T-cell (primary cell): Measurements from ENCODE around the gene UBE2D2. TPM values are rescaled to one million over a fixed set of nuclear protein-coding genes. Genes with fewer than 3 reads are reported as not detected.

Source experiments
- ATAC-seq, 4 experiments: fragments of 200-7000 bp in 3 of 4; fragments of 150-1000 bp in 1 of 4; cut with Tn5 transposase; replicated peaks in 1 of 4; 1 replicate in 3 of 4; 2 replicates in 1 of 4; pipeline ENCODE4 v1.10.0; 2021; ENCODE audit warnings: moderate library complexity in 3 of 4, mild to moderate bottlenecking in 2 of 4, moderate number of reproducible peaks in 1 of 4
- CTCF ChIA-PET, 2 donors: fragments of 300-600 bp; sonication (Branson Sonifier 250); formaldehyde crosslinking; loops; one replicate each; lab custom pipeline; 2022; ENCODE audit warnings: antibody characterized with exemption in 2 of 2; lab: Charles Lee
- POLR2A ChIA-PET, 2 donors: fragments of 300-600 bp; sonication (Branson Sonifier 250); formaldehyde crosslinking; loops; one replicate each; lab custom pipeline; 2022; ENCODE audit warnings: antibody characterized with exemption in 2 of 2; lab: Charles Lee
- DNase-seq, 35 experiments: peaks; one replicate each; pipeline versions ENCODE4 v3.0.0 to v3.0.0-alpha.2; 2013 to 2023
- H3K27ac ChIP-seq: one replicate; pipeline ENCODE4 v1.5.1; 2013; ENCODE audit warnings: low read length
- H3K27me3 ChIP-seq, 2 experiments: replicated peaks in 1 of 2; 1 replicate in 1 of 2; 2 replicates in 1 of 2; pipeline versions ENCODE4 v1.6.1 to v1.7.0; 2013; ENCODE audit warnings: low read length in 1 of 2, mixed read lengths in 1 of 2; ENCODE audit not compliant: control insufficient read depth in 2 of 2, insufficient read depth in 2 of 2; ENCODE audit errors: extremely low read depth in 1 of 2
- H3K36me3 ChIP-seq, 2 donors: 1 replicate in 1 of 2; 2 replicates in 1 of 2; pipeline versions ENCODE4 v1.6.1 to v1.7.0; 2013; ENCODE audit warnings: low read length in 1 of 2; ENCODE audit not compliant: control insufficient read depth in 2 of 2, insufficient read depth in 1 of 2; ENCODE audit errors: extremely low read depth in 1 of 2
- H3K4me1 ChIP-seq, 2 experiments: 1 replicate in 1 of 2; 2 replicates in 1 of 2; pipeline versions ENCODE4 v1.6.1 to v1.7.0; 2013; ENCODE audit warnings: low read length in 2 of 2, mixed read lengths in 1 of 2; ENCODE audit not compliant: insufficient read depth in 2 of 2, control insufficient read depth in 1 of 2; ENCODE audit errors: extremely low read depth in 1 of 2
- H3K4me3 ChIP-seq, 2 donors: 1 replicate in 1 of 2; 2 replicates in 1 of 2; pipeline versions ENCODE4 v1.5.1 to v1.7.0; 2013; ENCODE audit warnings: mild to moderate bottlenecking in 2 of 2, low read length in 1 of 2, moderate library complexity in 1 of 2; ENCODE audit not compliant: control insufficient read depth in 1 of 2; ENCODE audit errors: extremely low read depth in 1 of 2
- H3K9me3 ChIP-seq: 2 replicates; pipeline ENCODE4 v1.7.0; 2013
- H3K27ac Mint-ChIP-seq, 2 donors: one replicate each; pipeline ENCODE4 v1.8.0; 2020 to 2021; ENCODE audit warnings: mild to moderate bottlenecking in 2 of 2, mixed read lengths in 2 of 2
- H3K27me3 Mint-ChIP-seq, 2 donors: one replicate each; pipeline ENCODE4 v1.8.0; 2021 to 2022; ENCODE audit warnings: mixed read lengths in 2 of 2
- H3K36me3 Mint-ChIP-seq: one replicate; pipeline ENCODE4 v1.8.0; 2021; ENCODE audit warnings: mixed read lengths
- H3K4me1 Mint-ChIP-seq, 3 donors: one replicate each; pipeline ENCODE4 v1.8.0; 2020 to 2022; ENCODE audit warnings: mixed read lengths in 3 of 3, mild to moderate bottlenecking in 1 of 3
- H3K4me3 Mint-ChIP-seq, 3 donors: one replicate each; pipeline ENCODE4 v1.8.0; 2020 to 2022; ENCODE audit warnings: mild to moderate bottlenecking in 3 of 3, mixed read lengths in 3 of 3, moderate library complexity in 3 of 3
- H3K9me3 Mint-ChIP-seq, 3 donors: one replicate each; pipeline ENCODE4 v1.8.0; 2020 to 2022; ENCODE audit warnings: mixed read lengths in 3 of 3
- WGBS: methylation state at CpG from one replicate; pipeline ENCODE4 v1.1.5; 2013; ENCODE audit warnings: missing lambda C conversion rate; ENCODE audit not compliant: insufficient coverage; 5-methylcytosine and 5-hydroxymethylcytosine counted together
- total RNA-seq, 35 experiments: library from RNA in 6 of 35; stranded (reverse) in 6 of 35; fragments of 120-200 nt in 1 of 35; gene quantifications; one replicate each; pipeline versions ENCODE4 v1.2.1 to v1.2.4 and lab custom pipeline; 2013 to 2026

UBE2D2 gene
- total RNA-seq, 5 donors from 2014 or later (not counting 1 experiment from before 2014, with no cell fraction given) = 138 to 176 (median 152) TPM

GRCh38 chr5:139675213-139675612, 114.1 kb downstream of the UBE2D2 start:
- Mint-ChIP-seq H3K27ac (no peak overlapping the region), H3K4me1 (peaks cover 6 to 19% (median 9%) of the 10 kb centered on the region in 3 donors), H3K27me3 (no peaks in the 10 kb centered on the region), H3K9me3 (no peaks in the 10 kb centered on the region), H3K36me3 (peaks cover 3% of the 10 kb centered on the region), H3K4me3 (no peak overlapping the region)
- DNase-seq (no peak), ATAC-seq (no peak)
- no peaks in the 10 kb centered on the region for H3K9me3 ChIP-seq
- 87% methylated on average over 4 of the region's 4 CpGs for WGBS
- ChIA-PET CTCF (no interaction called here), POLR2A (no interaction called here)
- H3K4me1 ChIP-seq = peaks cover 9 to 22% of the 10 kb centered on the region in 2 experiments
- H3K27me3 ChIP-seq = peaks cover 0 to 12% of the 10 kb centered on the region in 2 experiments
- no peaks in the 10 kb centered on the region for H3K36me3 ChIP-seq
- no peak overlapping the region for H3K27ac ChIP-seq
- no peak overlapping the region for H3K4me3 ChIP-seq

GRCh38 chr5:139675825-139676224, 114.7 kb downstream of the UBE2D2 start:
- peaks cover under 1 to 13% (median 3%) of the 10 kb centered on the region in 3 donors for H3K4me1 Mint-ChIP-seq
- no peak for DNase-seq
- ChIA-PET CTCF (no interaction called here), POLR2A (no interaction called here)
- no peak overlapping the region for H3K27ac Mint-ChIP-seq
- H3K9me3 ChIP-seq = no peaks in the 10 kb centered on the region
- H3K4me3 ChIP-seq = no peak overlapping the region
- H3K9me3 Mint-ChIP-seq = no peaks in the 10 kb centered on the region
- H3K36me3 Mint-ChIP-seq = peaks cover 5% of the 10 kb centered on the region
- no peaks in the 10 kb centered on the region for H3K36me3 ChIP-seq
- H3K27me3 ChIP-seq = peaks cover 0 to 8% of the 10 kb centered on the region in 2 experiments
- ATAC-seq = no peak
- 58% methylated on average over 4 of the region's 4 CpGs for WGBS
- H3K4me1 ChIP-seq = peaks cover 2 to 16% of the 10 kb centered on the region in 2 experiments
- H3K4me3 Mint-ChIP-seq = no peak overlapping the region
- no peaks in the 10 kb centered on the region for H3K27me3 Mint-ChIP-seq
- H3K27ac ChIP-seq = no peak overlapping the region

- H3K9me3 ChIP-seq = no peaks in the 10 kb centered on the region
- WGBS = 72% methylated on average over 2 of the region's 3 CpGs
- no peak overlapping the region for H3K27ac Mint-ChIP-seq
- DNase-seq (no peak), ATAC-seq (no peak)
- H3K4me1 Mint-ChIP-seq = peaks cover 0 to 13% (median 2%) of the 10 kb centered on the region in 3 donors
- peaks cover 5% of the 10 kb centered on the region for H3K36me3 Mint-ChIP-seq
- no peaks in the 10 kb centered on the region for H3K9me3 Mint-ChIP-seq
- ChIA-PET POLR2A (interaction anchor here in 1 of 2 donors (0.6 kb wide), 1 partner anchor 380 kb away, joined by 3 read pairs; no protein-coding TSS in a partner anchor), CTCF (no interaction called here)
- no peaks in the 10 kb centered on the region for H3K27me3 Mint-ChIP-seq
- no peak overlapping the region for H3K4me3 Mint-ChIP-seq
- peaks cover 0 to 6% of the 10 kb centered on the region in 2 experiments for H3K27me3 ChIP-seq
- H3K4me1 ChIP-seq = peaks cover 0 to 10% of the 10 kb centered on the region in 2 experiments
- no peak overlapping the region for H3K27ac ChIP-seq
- H3K4me3 ChIP-seq = no peak overlapping the region
- no peaks in the 10 kb centered on the region for H3K36me3 ChIP-seq
Measured at GRCh38 chr5:139676406-139676805, 115.3 kb downstream of the UBE2D2 start.

GRCh38 chr5:139676951-139677735, 116.0 kb downstream of the UBE2D2 start:
- CTCF ChIA-PET = interaction anchor here in 1 of 2 donors (0.6 kb wide), 1 partner anchor 364 kb away, joined by 7 read pairs; no protein-coding TSS in a partner anchor
- no peak overlapping the region for H3K4me3 Mint-ChIP-seq
- H3K4me1 Mint-ChIP-seq = peaks cover 0 to 9% (median 0%) of the 10 kb centered on the region in 3 donors
- DNase-seq = no peak
- no peaks in the 10 kb centered on the region for H3K36me3 ChIP-seq
- H3K9me3 Mint-ChIP-seq = no peaks in the 10 kb centered on the region
- peaks cover 5% of the 10 kb centered on the region for H3K36me3 Mint-ChIP-seq
- no peak overlapping the region for H3K27ac Mint-ChIP-seq
- H3K9me3 ChIP-seq = no peaks in the 10 kb centered on the region
- H3K27me3 ChIP-seq = peaks cover 0 to 6% of the 10 kb centered on the region in 2 experiments
- H3K4me1 ChIP-seq = peaks cover 0 to 6% of the 10 kb centered on the region in 2 experiments
- H3K27me3 Mint-ChIP-seq = no peaks in the 10 kb centered on the region
- H3K27ac ChIP-seq = no peak overlapping the region
- POLR2A ChIA-PET = interaction anchor here in 1 of 2 donors (0.6 kb wide), 1 partner anchor 381 kb away, joined by 3 read pairs; no protein-coding TSS in a partner anchor
- no peak overlapping the region for H3K4me3 ChIP-seq
- ATAC-seq = no peak
- WGBS = 97% methylated on average over 6 of the region's 29 CpGs

Other genes starting within 250 kb of the UBE2D2 start
- gene PAIP2, start 219.5 kb upstream of the UBE2D2 start, total RNA-seq = 100 to 1,000 TPM in 4 of 5 donors, 10 to 100 TPM in 1; 96.5 to 119 (median 101) TPM
- under 1 TPM in 2 of 5 donors, not detected in 3; 0.15 to 0.86 TPM for gene SLC23A1, start 178.0 kb upstream of the UBE2D2 start, total RNA-seq
- gene MZB1, start 171.4 kb upstream of the UBE2D2 start, total RNA-seq = 1 to 10 TPM; 2.2 to 6.5 (median 5.0) TPM
- 1 to 10 TPM in 3 of 5 donors, under 1 TPM in 2; 0.58 to 1.7 (median 1.5) TPM for gene PROB1, start 166.2 kb upstream of the UBE2D2 start, total RNA-seq
- gene SPATA24, start 157.2 kb upstream of the UBE2D2 start, total RNA-seq = 1 to 10 TPM; 3.6 to 9.0 (median 4.8) TPM
- gene DNAJC18, start 121.8 kb upstream of the UBE2D2 start, total RNA-seq = 1 to 10 TPM; 4.7 to 7.2 (median 6.4) TPM
- under 1 TPM in 1 of 5 donors, not detected in 4; 0.70 TPM for gene ECSCR, start 98.6 kb upstream of the UBE2D2 start, total RNA-seq
- gene SMIM33, start 90.3 kb upstream of the UBE2D2 start, total RNA-seq = 1 to 10 TPM in 1 of 5 donors, under 1 TPM in 4; 0.13 to 1.1 (median 0.47) TPM
- 100 to 1,000 TPM; 102 to 181 (median 138) TPM for gene STING1, start 78.6 kb upstream of the UBE2D2 start, total RNA-seq
- 1 to 10 TPM; 5.1 to 7.6 (median 6.2) TPM for gene CXXC5, start 87.0 kb downstream of the UBE2D2 start, total RNA-seq
- under 1 TPM in 3 of 5 donors, not detected in 2; 0.07 to 0.15 (median 0.09) TPM for gene PSD2, start 234.5 kb downstream of the UBE2D2 start, total RNA-seq